BE2C (cell line): ENCODE data around the gene FUT6.

Experiments
- DNase-seq: peaks from one replicate; pipeline ENCODE4 v3.0.0-alpha.2; 2020
- H3K27me3 ChIP-seq: fragments of 250-450 bp; sonication (Bioruptor Pico); 2 replicates; pipeline ENCODE4 v1.5.1; 2020; ENCODE audit warnings: mild to moderate bottlenecking
- H3K36me3 ChIP-seq: fragments of 250-450 bp; sonication (Bioruptor Pico); 2 replicates; pipeline ENCODE4 v1.5.1; 2020; ENCODE audit warnings: mild to moderate bottlenecking
- H3K4me1 ChIP-seq: fragments of 250-450 bp; sonication (Bioruptor Pico); 2 replicates; pipeline ENCODE4 v1.5.1; 2020
- H3K4me3 ChIP-seq: 2 replicates; pipeline ENCODE4 v1.5.1; 2011; ENCODE audit warnings: low read depth, low read length
- H3K9me3 ChIP-seq: fragments of 250-450 bp; sonication (Bioruptor Pico); 2 replicates; pipeline ENCODE4 v1.5.1; 2020
- CTCF ChIP-seq: IDR thresholded peaks from 2 replicates; pipeline ENCODE4 v1.5.1; 2012; ENCODE audit warnings: mild to moderate bottlenecking, low read depth, low read length

Gene FUT6

GRCh38 chr19:5799247-5800241 is 40.0 kb downstream of the FUT6 start:
- Histone ChIP-seq H3K36me3 (no peaks in the 10 kb centered on the region), H3K4me3 (peak overlapping the region; percentile 14; the same call in 1 of the 2 replicates), H3K9me3 (no peaks in the 10 kb centered on the region), H3K27me3 (no peaks in the 10 kb centered on the region; the same call in 1 of the 2 replicates), H3K4me1 (peaks cover 33% of the 10 kb centered on the region)
- TF ChIP-seq CTCF: no peak
- DNase-seq: peak; percentile 87

- no peaks in the 10 kb centered on the region for H3K36me3 ChIP-seq
- no peak for DNase-seq
- peaks cover 24% of the 10 kb centered on the region for H3K4me1 ChIP-seq
- H3K9me3 ChIP-seq: no peaks in the 10 kb centered on the region
- H3K27me3 ChIP-seq: no peaks in the 10 kb centered on the region
- no peak for TF ChIP-seq CTCF
- no peak overlapping the region for H3K4me3 ChIP-seq
Observed at GRCh38 chr19:5798244-5798643, 41.3 kb downstream of the FUT6 start.

GRCh38 chr19:5795382-5795919 is 44.1 kb downstream of the FUT6 start:
- Histone ChIP-seq H3K9me3 (no peaks in the 10 kb centered on the region), H3K27me3 (no peaks in the 10 kb centered on the region), H3K36me3 (no peaks in the 10 kb centered on the region), H3K4me1 (peaks cover 15% of the 10 kb centered on the region), H3K4me3 (no peak overlapping the region)
- no peak for DNase-seq
- TF ChIP-seq CTCF: no peak

GRCh38 chr19:5793188-5793587 is 46.3 kb downstream of the FUT6 start:
- Histone ChIP-seq H3K9me3 (no peaks in the 10 kb centered on the region), H3K27me3 (no peaks in the 10 kb centered on the region), H3K4me1 (no peaks in the 10 kb centered on the region), H3K36me3 (peaks cover 21% of the 10 kb centered on the region), H3K4me3 (no peak overlapping the region)
- no peak for DNase-seq
- TF ChIP-seq CTCF: no peak

GRCh38 chr19:5792224-5792623 is 47.3 kb downstream of the FUT6 start:
- TF ChIP-seq CTCF: no peak
- no peak for DNase-seq
- H3K9me3 ChIP-seq: no peaks in the 10 kb centered on the region
- no peaks in the 10 kb centered on the region for H3K4me1 ChIP-seq
- peaks cover 31% of the 10 kb centered on the region for H3K36me3 ChIP-seq
- H3K4me3 ChIP-seq: no peak overlapping the region
- no peaks in the 10 kb centered on the region for H3K27me3 ChIP-seq
